Superior temporal gyrus (tissue), 1 donor: ENCODE data around the gene PGLYRP4.
"Not testable (repeated sequence)": the region's sequence is repeated elsewhere in the genome, so short reads cannot be mapped to it uniquely, and the experiment has no call there.

ENCODE experiments used
- DNase-seq: peaks from one replicate; pipeline ENCODE4 v3.0.0-alpha.2; 2016; ENCODE audit errors: extremely low spot score

The PGLYRP4 gene

GRCh38 chr1:153337980-153338853 lies 10.4 kb downstream of the PGLYRP4 start:
- no peak for DNase-seq

DNA sequence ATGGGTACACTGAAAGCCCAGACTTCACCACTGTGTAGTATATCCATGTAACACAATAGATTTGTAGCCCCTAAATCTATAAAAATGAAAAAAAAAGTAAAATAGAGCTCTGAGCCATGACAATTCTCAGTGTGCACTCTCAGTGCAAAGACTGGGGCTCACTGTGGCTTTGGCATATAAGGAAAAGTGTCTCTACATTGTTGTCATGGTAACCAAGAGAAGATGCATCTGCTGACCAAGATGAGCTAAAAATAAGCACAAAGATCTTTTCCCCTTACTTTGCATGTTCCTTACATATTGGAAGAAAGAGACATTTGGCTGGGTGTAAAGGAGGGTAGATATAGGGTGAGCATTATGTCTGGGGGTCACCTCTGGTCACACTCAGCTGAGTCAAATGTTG lies 12.0 kb downstream of the PGLYRP4 start:
- peak; percentile 25 for DNase-seq

DNA sequence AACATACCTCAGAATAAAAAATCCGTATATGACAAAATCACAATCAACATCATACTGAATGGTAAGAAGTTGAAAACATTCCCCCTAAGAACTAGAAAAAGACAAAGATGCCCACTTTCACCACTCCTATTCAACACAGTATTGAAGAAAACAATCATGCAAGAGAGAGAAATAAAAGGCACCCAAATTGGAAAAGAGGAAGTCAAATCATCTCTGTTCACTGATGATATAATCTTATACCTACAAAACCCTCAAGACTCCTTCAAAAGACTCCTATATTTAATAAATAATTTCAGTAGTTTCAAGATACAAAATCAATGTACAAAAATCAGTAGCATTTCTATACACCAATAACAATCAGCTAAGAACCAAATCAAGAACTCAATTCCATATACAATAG lies 14.7 kb downstream of the PGLYRP4 start:
- DNase-seq = no peak

DNA sequence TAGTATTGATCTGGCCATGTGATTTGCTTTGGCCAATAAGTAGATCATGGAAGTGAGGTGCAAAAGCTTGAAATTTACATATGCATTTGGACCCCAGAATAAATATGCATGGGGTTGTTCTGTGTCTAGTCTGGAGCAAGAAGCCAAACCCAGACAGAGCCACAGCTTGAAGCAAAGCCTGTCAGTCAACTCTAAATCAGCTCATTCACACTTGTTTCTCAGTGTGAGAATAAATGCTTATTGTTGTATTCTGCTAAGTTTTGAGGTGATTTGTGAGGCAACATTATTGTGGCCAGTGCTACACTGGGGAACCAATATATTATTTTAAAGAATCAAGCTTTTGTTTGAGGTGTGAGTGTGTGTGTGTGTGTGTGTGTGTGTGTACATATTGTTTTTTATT lies 23.7 kb downstream of the PGLYRP4 start:
- peak; percentile 55 for DNase-seq

DNA sequence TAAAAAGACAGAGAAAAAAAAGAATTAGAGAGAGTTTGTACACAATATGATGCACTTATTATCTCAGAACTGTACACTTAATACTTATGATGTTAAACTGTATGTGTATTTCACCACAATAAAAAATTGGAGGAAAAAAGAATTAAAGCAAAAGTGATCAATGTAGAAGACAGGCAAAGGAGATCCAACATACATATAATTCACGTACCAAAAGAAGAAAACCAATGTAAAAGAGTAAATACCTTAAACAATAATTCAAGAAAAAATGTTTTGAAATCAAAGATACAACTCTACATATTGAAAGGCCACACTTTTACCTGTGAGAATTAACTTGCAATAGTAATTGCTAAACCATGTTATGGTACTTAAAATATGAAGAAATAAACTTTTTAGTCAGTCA lies 26.1 kb downstream of the PGLYRP4 start:
- DNase-seq = no peak

GRCh38 chr1:153318145-153318544 lies 30.5 kb downstream of the PGLYRP4 start:
- DNase-seq = not testable (repeated sequence)

DNA sequence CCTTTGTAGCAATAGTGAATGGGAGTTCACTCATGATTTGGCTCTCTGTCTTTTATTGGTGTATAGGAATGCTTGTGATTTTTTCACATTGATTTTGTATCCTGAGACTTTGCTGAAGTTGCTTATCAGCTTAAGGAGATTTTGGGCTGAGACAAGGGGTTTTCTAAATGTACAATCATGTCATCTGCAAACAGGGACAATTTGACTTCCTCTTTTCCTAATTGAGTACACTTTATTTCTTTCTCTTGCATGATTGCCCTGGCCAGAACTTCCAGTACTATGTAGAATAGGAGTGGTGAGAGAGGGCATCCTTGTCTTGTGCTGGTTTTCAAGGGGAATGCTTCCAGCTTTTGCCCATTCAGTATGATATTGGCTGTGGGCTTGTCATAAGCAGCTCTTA lies 32.6 kb downstream of the PGLYRP4 start:
- not testable (repeated sequence) for DNase-seq

GRCh38 chr1:153314388-153314787 lies 34.3 kb downstream of the PGLYRP4 start:
- not testable (repeated sequence) for DNase-seq

DNA sequence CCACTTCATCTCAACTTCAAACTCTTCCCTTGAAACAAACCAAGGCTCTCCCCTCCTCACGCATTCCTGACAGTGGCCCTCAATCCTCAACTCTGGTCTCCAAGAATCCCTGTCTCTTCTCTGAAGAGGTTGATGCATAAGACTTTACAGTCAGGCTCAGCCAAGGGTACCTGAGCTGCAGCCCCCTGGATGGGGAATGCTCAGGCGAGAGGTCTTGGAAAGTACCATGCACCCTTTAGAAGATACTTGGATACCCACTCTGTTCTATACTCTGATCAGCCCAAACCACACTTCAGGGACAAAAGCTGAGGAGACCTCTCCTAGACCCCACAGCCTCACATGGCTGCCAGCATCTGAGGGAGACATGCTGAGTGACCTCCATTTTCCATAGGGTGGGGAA lies 35.4 kb downstream of the PGLYRP4 start:
- no peak for DNase-seq

DNA sequence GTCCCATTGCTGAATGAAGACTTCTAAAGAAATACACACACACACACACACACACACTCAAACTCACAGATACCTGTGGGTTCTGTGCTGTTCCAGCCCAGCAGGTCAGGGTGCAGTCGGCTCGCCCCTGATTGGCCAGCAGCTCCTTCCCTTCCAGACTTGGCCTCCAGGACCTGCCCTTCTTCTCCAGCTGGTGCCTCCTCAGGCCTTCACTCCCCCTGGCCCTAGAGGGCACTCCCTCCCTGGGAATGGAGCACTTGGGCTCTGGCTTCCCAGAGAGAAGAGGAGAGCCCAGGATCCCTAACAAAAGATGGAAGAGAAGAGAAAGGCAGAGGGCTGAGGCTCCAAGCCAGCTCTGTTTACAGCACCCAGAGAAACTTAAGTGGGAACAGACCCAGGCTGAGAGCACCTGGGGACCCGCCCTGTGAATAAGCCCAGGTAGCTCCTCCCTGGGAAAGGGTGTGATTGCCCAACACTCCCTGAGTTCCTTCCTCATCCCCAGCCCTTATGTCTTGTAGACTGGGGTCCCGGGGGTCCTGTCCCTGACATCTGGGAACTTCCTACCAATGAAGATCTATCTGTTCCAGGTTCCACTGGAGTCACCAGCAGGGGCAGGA lies 36.0 kb downstream of the PGLYRP4 start, which contains the start of gene PGLYRP3:
Gene PGLYRP3 (minus strand): TSS at position 383 of the 617 bp plus-strand sequence. CDS start 2,287 bp downstream, outside the sequence.
- no peak for DNase-seq

DNA sequence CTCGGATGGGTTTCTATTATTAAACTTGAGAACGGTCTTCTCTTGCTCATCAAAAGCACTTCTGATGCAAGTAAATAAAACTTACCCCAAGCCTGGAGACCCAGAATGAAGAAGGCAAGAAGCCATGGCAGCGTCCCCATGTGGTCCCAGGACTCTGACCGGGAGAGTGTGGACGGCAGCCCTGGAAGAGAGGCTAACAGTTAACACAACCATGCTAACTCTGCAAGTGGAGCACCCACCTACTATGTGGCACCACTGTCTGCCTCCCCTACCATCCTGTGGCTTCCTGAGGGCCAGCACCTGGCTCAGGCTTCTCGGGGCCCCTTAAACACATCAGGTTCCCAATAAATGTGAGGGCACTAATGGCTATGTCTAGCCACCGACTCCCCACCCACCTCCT lies 38.1 kb downstream of the PGLYRP4 start:
- no peak for DNase-seq

- DNase-seq = no peak
These were observed 39.2 kb downstream of the PGLYRP4 start for GRCh38 chr1:153309441-153309840.

DNA sequence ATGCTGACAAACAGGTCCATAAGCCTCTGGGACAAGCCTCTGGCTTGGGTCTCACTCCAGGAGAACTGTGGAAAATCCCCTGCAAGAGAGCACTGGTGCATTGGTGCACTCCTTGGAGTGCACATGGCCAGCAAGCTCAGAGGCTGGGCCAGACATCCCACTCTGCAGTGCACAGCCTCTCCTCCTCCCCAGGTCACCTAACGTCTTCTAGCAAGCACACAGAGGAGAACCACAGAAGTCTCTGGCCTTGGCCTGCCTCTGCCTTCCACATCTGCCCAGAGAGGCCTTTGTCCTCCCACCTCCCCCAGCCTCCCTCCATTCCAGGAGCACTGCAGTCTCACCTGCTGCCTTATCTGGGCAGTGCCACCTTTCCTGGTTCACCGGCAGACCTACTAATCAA lies 40.1 kb downstream of the PGLYRP4 start:
- no peak for DNase-seq

DNA sequence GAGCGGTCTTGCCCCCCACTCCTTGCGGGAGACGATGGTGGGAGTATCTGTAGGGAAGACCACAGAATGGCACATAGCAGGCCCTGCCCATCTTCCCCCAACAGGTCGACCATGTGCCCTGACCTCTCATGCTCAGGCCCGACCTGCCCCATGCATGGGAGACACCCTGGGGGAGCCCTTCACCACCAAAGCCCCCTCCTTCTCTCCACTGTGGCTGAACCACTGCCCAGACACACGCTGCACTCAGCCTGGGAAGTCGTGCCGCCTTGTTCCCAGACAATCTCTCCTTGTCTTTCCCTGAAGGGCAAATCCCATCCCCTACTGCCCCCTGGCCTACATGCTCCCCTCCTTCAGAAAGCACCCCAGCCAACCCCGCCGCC lies 41.4 kb downstream of the PGLYRP4 start:
- DNase-seq = no peak

DNA sequence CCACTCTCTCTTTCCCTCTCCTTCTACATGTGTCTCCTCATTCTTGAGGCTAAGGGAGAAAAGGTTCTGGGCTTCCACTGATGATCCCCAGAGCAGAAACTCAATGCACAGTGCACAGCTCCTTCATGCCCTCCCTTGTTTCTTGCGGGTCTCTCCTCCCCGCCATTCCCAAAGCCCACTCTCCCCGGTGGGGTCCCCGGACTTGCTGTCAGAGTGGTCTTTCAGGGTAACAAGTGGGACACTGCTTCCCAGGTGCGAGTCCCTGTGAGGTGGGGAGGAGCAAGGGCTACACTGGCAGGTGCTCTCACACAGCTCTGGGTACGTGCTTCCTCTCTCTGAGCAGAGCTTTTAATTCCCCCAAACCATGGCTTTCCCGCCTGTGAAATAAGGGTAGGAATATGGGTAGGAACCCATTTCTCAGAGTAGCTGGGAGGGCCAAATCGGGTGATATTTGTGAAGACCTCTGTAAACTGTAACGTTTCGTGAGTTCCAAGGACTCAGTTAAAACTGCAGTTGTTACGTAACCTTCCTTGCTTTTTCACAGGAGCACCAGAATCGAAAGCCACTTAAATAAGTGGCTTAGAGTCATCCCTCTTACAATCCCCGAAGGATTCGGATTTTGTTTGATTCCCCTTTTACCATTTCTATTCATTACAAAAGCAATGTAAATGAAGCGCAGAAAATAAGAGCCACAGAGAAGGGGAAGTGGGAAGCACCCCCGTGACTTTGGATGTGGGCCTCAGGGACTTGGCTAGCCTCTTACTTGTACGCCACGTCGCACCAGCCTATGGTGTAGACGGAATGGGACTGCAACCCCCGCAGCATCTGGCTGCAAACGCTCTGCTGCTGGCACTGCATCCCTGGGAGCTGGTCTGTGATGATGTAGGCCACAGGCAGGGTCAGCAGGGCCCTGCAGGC lies 42.1 kb downstream of the PGLYRP4 start:
- no peak for DNase-seq

DNA sequence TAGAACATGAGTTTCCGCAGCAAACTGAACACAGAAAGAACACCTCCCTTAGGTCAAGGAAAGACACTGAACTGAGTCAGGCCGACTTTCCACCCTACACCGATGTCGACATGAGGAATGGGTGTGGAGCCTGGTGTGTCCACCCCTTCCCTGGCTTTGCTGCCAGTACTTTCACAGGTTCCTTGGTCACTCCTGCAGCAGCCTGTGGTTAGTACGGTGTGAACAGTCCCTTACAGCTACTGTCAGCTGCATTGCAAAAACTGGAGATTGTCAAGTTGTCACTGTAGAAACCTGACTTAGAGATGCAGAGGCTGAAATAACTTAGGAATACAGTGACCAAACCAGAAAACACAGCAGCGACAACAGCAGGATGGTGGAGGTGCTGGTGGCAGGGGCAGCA lies 43.0 kb downstream of the PGLYRP4 start:
- no peak for DNase-seq

GRCh38 chr1:153302308-153302707 lies 46.3 kb downstream of the PGLYRP4 start:
- DNase-seq = no peak

DNA sequence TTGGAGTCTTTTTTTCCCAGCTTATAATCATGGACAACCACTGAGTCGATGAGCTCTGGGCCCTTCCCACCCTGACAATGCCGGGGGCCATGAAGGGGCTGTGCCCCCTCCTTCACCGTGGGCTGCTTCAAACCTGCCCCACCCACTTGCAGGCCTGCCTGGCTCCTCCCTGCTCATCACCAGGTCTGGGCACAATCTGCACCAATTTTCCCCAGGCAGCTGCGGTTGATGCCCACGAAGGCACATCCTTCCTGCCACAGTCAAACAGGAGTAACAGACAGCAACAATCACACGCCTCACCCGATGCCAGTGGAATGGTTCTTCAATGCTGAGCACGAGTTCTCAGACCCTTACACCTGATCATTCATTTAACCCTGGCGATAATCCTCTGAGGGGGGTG lies 54.8 kb downstream of the PGLYRP4 start:
- DNase-seq = no peak

GRCh38 chr1:153293480-153293775 lies 55.2 kb downstream of the PGLYRP4 start:
- no peak for DNase-seq

DNA sequence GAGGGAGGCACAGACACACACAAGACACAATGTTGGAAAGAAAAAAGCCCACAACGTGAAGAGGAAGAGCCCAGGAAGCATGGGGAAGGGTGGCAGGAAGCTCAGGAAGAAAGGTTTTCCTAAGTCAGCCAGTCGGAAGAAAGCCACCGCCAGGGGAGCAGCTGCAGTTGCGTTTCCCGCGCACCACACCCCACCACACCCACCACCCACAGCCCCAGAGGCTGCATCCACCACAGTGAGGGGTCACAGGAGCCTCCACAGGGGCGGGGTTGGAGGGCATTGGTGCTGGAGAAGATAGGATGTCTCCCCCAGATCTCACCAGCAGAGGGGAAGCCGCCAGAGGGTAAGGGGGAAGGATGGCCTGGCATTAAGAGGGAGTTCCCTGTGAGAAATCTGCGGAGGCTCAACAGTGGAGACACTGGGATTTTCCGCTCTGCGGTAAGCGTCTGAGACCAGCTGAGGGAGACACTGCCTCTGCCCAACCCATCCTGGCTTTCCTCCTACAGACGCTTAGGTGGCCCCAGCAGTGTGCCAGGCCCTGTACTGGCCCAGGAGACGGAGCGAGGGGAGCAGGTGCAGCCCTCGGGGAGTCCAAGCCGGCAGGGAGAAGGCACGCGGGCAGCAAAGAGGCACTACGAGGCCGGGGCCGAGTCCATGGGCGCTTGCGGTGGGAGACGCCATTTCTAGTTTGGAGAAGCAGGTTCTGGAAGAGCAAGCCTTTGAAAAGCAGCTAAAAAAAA lies 55.7 kb downstream of the PGLYRP4 start:
- DNase-seq = no peak

DNA sequence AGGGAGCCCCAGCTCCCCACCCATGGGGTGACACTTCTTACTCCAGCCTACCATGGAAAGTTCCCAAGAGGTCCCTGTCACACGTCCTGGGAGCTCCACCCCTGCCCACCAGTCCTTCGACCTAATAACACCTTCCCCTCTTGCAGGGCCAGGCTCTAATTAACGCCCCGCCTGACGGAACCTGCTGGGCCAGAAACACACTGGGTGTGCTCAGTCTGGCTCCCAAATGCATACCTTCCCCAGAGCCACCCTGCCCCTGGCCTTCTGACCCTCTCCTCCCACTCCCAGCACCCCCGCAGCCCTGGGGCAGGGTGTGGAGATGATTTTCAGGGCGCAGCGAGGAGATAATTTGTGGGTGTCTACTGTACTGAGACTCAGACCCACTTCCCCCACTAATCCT lies 56.5 kb downstream of the PGLYRP4 start:
- DNase-seq = no peak

GRCh38 chr1:153291514-153291913 lies 57.1 kb downstream of the PGLYRP4 start:
- no peak for DNase-seq
